GM21619 (cell line): ENCODE results near the gene SERPINA9.
"Not testable (repeated sequence)": the region's sequence is repeated elsewhere in the genome, so short reads cannot be mapped to it uniquely, and the experiment has no call there.

ENCODE experiments used
- ATAC-seq: cut with Tn5 transposase; IDR thresholded peaks from one replicate; pipeline ENCODE4 v1.9.1; 2021; ENCODE audit not compliant: unreplicated experiment

The SERPINA9 gene

GRCh38 chr14:94486883-94487282 lies 10.9 kb upstream of the SERPINA9 start:
- no peak for ATAC-seq

GRCh38 chr14:94485944-94486841 lies 10.2 kb upstream of the SERPINA9 start:
- ATAC-seq = peak; percentile 49

DNA sequence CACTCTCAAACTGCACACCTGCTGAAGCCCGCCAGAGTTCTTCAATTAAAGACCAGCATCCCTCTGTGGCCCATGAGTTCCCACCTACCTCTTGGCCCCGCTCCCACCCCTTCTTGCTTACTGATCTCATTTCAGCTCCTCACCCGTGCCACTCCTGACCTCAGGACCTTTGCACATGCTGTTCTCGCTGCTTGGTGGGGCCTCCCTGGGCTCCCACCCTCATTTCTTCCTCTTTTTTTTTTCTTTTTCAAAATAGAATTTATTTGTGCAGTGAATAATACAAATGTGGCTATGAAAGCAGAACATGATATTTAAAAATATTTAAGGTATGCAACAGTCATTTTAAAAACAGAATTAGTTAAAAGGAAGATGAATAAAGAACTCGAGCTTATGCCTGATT lies 8.5 kb upstream of the SERPINA9 start:
- ATAC-seq = no peak

- ATAC-seq = no peak
These were observed 7.8 kb upstream of the SERPINA9 start for GRCh38 chr14:94483729-94484275.

DNA sequence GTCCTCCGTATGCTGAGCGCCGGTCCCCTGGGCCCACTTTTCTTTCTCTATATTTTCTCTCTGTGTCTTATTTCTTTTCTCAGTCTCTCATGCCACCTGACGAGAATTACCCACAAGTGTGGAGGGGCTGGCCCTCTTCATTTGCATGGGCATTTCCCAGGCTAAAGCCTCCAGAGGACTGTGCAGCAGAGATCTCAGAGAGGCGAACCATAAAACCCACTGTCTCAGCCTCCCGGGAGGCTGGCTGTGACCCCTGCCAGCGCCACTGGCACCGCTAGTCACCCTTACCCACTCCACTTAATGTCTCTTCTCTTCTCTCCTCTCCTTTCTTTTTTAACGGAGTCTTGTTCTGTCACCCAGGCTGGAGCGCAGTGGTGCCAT lies 7.1 kb upstream of the SERPINA9 start:
- peak; percentile 54 for ATAC-seq

GRCh38 chr14:94482132-94483070 lies 6.4 kb upstream of the SERPINA9 start:
- ATAC-seq = not testable (repeated sequence)

GRCh38 chr14:94481468-94482131 lies 5.6 kb upstream of the SERPINA9 start:
- ATAC-seq = no peak

DNA sequence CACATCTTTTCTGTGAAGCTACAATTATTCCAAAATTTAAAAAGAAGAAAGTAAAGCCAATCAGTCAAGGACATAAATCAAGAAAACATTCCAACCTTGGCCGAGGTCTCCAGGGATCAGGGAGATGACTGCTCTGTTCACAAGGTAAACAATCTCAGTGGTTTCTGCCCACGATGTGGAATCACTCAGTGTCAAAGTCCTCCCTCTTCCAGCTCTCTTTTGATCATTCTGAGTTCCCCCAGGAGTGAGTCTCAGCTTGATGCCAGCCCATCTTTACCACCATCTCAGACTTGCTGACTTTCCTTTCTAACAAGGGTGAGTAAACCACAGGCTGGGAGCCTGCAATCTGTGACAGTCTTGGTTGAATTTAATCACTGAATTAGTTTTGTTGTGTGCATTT lies 4.8 kb upstream of the SERPINA9 start:
- no peak for ATAC-seq

DNA sequence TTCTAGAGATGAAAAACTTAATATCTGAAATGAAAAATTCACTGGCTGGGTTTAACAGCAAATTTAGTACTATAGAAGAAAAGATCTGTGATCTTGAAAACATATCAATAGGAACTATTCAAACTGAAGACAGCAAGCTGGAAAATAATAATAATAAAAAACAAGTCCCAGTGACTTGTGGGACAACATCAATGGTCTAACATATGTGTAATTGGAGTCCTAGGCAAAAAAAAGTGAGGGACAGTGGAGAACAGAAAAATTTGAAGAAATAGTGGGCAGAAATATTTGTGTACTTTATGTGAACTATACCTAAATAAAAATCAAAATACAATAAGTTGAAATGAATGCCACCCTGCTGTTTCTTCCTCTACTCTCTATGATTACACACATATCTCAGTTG lies 2.4 kb upstream of the SERPINA9 start:
- ATAC-seq = no peak

DNA sequence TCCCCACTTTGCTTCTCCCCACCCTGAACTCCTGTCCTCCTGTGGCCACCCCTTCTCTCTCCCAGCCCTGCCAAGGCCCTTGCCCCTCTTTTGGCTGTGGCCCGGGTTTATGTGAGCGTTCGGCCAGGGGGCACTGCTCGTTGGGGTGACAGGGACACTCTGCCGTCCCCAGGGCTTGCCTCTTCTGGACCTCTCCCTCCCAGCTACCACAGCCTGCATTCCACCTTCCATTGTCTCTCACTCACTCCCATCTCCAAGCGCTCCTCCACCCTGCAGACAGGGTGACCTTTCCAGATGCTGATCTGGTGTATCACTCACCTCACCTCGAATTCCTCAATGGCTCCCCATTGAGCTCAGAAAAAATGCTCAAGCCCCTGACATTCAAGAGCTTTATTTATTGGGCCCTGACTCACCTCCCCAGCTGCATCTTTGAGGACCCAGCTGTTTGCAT lies 1.4 kb downstream of the SERPINA9 start:
- no peak for ATAC-seq

GRCh38 chr14:94473666-94474410 lies 2.2 kb downstream of the SERPINA9 start:
- ATAC-seq = no peak

DNA sequence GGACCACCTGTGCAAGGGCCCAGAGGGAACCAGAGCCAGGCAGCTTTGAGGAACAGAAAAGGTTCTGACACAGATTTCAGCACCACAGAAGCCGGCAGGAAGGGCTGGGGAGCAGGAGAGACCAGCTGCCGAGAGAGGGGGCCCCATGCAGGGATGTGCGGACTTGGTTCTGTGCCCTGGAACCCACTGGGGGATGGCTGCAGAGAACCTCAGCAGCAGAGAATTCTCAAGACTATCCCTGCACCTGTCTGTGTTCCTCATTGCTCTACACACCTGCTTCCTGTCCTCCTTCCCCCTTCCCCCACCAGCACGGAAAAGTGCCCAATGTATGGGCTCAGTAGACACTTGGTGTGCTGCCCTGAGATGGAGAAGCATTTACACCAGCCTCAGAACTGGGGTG lies 3.2 kb downstream of the SERPINA9 start:
- no peak for ATAC-seq

DNA sequence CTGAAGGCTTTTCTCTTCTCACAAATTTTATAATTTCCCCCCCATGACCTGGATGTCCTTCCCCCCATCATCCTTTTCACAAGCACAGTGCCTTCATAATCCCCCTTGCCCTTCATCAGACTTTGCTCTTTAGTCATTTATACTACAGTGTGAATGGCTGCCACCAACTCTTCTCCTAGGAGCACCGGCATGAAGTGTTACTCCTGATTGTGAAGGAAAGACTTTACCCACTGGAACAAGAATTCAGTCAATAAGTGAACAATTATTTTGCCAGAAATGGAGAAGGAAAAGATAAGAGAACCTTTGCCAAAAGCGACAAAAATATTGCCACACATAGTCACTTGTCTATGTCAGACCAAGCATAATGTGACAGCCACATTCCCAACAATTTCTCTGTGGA lies 5.0 kb downstream of the SERPINA9 start:
- ATAC-seq = no peak

GRCh38 chr14:94470311-94470710 lies 5.7 kb downstream of the SERPINA9 start:
- no peak for ATAC-seq

DNA sequence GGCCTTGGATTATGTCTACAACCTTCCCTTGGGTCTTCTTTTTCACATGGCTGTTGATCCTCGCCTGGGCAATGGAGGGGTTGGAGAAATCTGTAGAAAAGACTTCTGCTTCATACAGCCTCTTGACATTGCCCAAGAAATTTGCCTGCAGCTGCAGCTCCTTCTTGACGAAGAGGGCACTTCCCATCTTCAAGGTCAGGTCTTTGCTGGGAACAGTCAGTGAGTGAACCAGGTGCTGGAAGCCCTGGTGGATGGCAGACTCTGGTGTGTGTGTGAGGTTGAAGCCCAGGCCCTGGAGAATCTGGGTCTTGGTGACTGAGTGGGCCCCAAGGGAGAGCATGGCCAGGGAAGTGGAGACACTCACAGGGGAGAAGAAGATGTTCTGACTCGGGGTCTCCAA lies 6.7 kb downstream of the SERPINA9 start:
- ATAC-seq = no peak

DNA sequence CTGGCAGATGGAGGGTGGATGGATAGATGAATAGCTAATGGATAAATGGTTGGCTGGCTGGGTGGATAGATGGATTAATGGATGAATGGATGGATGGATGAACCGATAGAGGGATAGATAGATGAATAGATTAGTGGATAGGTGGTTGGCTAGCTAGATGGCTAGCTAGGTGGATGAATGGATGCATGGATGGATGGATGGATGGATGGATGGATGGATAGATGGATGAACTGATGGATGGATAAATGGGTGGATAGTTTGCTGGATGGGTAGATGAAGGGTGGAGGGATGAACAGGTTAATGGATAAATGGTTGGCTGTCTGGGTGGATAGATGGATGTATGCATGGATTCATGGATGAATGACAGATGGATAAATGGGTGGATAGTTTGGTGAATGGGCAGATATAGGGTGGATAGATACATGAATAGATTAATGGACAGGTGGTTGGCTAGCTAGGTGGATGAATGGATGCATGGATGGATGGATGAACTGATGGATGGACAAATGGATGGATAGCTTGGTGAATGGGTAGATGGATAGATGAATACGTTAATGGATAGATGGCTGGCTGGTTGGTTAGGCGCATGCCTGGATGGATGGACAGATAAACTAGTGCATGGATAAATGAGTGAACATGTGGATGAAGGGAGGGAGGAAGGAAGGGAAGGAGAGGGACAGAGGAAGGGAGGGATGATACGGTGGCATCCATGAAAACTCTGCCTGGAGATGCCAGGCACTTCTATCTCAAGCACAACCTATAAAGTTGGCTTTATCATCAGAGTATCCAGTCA lies 8.1 kb downstream of the SERPINA9 start:
- ATAC-seq = no peak

DNA sequence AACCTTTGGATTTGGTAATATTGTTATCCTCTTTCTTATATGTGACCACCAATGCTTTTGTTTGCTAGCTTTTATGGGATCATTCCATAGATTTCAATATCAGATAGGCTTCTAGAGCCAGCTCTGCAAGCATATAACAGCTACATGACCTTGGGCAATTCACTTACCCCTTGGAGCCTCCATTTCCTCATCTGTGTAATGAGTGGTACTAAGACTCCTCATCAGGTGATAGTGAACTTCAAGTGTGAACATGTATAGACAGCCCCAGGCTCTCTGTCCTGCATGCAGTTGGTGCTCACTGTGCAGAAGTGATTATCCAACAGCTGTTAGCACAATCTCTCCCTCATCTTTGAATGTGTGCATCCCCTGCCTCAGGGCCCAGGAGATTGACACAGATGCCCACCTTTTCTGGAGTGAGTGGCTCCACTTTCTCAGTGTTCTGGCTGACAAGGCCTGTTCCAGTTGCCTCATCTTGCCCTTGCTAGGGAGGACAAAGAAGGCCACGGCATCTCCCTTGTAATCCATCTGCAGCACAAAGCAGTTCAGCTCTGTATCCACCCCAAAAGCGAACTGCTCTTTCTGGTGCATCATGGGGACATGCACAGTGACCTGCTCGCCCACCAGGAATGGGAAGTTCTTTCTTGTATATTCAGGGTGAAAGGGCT lies 9.2 kb downstream of the SERPINA9 start:
- ATAC-seq = no peak

- no peak for ATAC-seq
These were observed 11.0 kb downstream of the SERPINA9 start for GRCh38 chr14:94465042-94465441.

- ATAC-seq = no peak
These were observed 11.7 kb downstream of the SERPINA9 start for GRCh38 chr14:94464290-94464689.
